H9 (cell line): Measurements from ENCODE around the gene BPTF. TPM values are rescaled to one million over a fixed set of nuclear protein-coding genes. Genes with fewer than 3 reads are reported as not detected.

Source experiments
- DNase-seq: peaks from one replicate; pipeline ENCODE4 v3.0.0-alpha.2; 2017
- H2AFZ ChIP-seq: one replicate; pipeline ENCODE4 v1.6.1; 2013; ENCODE audit warnings: mild to moderate bottlenecking, low read length, control low read depth, moderate library complexity
- H2AK5ac ChIP-seq: 2 replicates; pipeline ENCODE4 v1.6.1; 2013; ENCODE audit warnings: low read length, control low read depth, mixed read lengths; ENCODE audit not compliant: insufficient read length
- H2BK120ac ChIP-seq: one replicate; pipeline ENCODE4 v1.6.1; 2013; ENCODE audit warnings: low read depth, mild to moderate bottlenecking, low read length, control low read depth, inconsistent platforms; ENCODE audit not compliant: poor library complexity, severe bottlenecking
- H2BK12ac ChIP-seq: 2 replicates; pipeline ENCODE4 v1.6.1; 2013; ENCODE audit warnings: low read length, control low read depth, mixed read lengths, low read depth; ENCODE audit not compliant: insufficient read length
- H2BK15ac ChIP-seq: 2 replicates; pipeline ENCODE4 v1.6.1; 2013; ENCODE audit warnings: low read depth, low read length, control low read depth
- H2BK20ac ChIP-seq: one replicate; pipeline ENCODE4 v1.6.1; 2013; ENCODE audit warnings: low read depth, mild to moderate bottlenecking, low read length, control low read depth, inconsistent platforms; ENCODE audit not compliant: poor library complexity, severe bottlenecking
- H2BK5ac ChIP-seq: 2 replicates; pipeline ENCODE4 v1.6.1; 2013; ENCODE audit warnings: low read length, control low read depth, mixed read lengths; ENCODE audit not compliant: insufficient read length
- H3K14ac ChIP-seq: 2 replicates; pipeline ENCODE4 v1.6.1; 2013; ENCODE audit warnings: low read length, control low read depth; ENCODE audit not compliant: insufficient read depth
- H3K18ac ChIP-seq: 2 replicates; pipeline ENCODE4 v1.6.1; 2013; ENCODE audit warnings: low read depth, mild to moderate bottlenecking, mixed read lengths, low read length, control low read depth; ENCODE audit not compliant: insufficient read length
- H3K23ac ChIP-seq: 2 replicates; pipeline ENCODE4 v1.6.1; 2013; ENCODE audit warnings: low read length, control low read depth, mixed read lengths, low read depth; ENCODE audit not compliant: insufficient read length
- H3K23me2 ChIP-seq: 2 replicates; pipeline ENCODE4 v1.6.1; 2013; ENCODE audit warnings: low read depth, mild to moderate bottlenecking, mixed read lengths, low read length, control low read depth; ENCODE audit not compliant: insufficient read length, poor library complexity, severe bottlenecking
- H3K27ac ChIP-seq: 2 replicates; pipeline ENCODE4 v1.5.1; 2013; ENCODE audit warnings: low read length, control low read depth, mixed read lengths, low read depth; ENCODE audit not compliant: insufficient read length
- H3K27me3 ChIP-seq: 2 replicates; pipeline ENCODE4 v1.6.1; 2013; ENCODE audit warnings: low read length, control low read depth, inconsistent platforms; ENCODE audit not compliant: insufficient read depth
- H3K4ac ChIP-seq: 2 replicates; pipeline ENCODE4 v1.6.1; 2013; ENCODE audit warnings: low read depth, mild to moderate bottlenecking, control low read depth, inconsistent platforms, low read length, moderate library complexity
- H3K4me1 ChIP-seq: 2 replicates; pipeline ENCODE4 v1.6.1; 2013; ENCODE audit warnings: low read length, control low read depth, inconsistent platforms; ENCODE audit not compliant: insufficient read depth
- H3K4me2 ChIP-seq: 2 replicates; pipeline ENCODE4 v1.6.1; 2013; ENCODE audit warnings: low read length, control low read depth, mixed read lengths; ENCODE audit not compliant: insufficient read length, insufficient read depth
- H3K56ac ChIP-seq: 2 replicates; pipeline ENCODE4 v1.6.1; 2013; ENCODE audit warnings: low read depth, mild to moderate bottlenecking, mixed read lengths, low read length, control low read depth; ENCODE audit not compliant: insufficient read length
- H3K79me1 ChIP-seq: 2 replicates; pipeline ENCODE4 v1.6.1; 2013; ENCODE audit warnings: low read depth, mild to moderate bottlenecking, moderate library complexity, low read length, control low read depth, inconsistent platforms; ENCODE audit not compliant: insufficient read depth, poor library complexity, severe bottlenecking
- H3K79me2 ChIP-seq: 2 replicates; pipeline ENCODE4 v1.6.1; 2013; ENCODE audit warnings: low read length, control low read depth, inconsistent platforms; ENCODE audit not compliant: insufficient read depth
- H3K9ac ChIP-seq: 2 replicates; pipeline ENCODE4 v1.6.1; 2013; ENCODE audit warnings: low read length, control low read depth, mixed read lengths; ENCODE audit not compliant: insufficient read length; ENCODE audit errors: extremely low read depth
- H3K9me3 ChIP-seq: one replicate; pipeline ENCODE4 v1.6.1; 2013; ENCODE audit warnings: low read depth, low read length, inconsistent platforms; ENCODE audit not compliant: control insufficient read depth
- H3T11ph ChIP-seq: one replicate; pipeline ENCODE4 v1.6.1; 2013; ENCODE audit warnings: mild to moderate bottlenecking, low read length, control low read depth, inconsistent platforms
- H4K20me1 ChIP-seq: one replicate; pipeline ENCODE4 v1.6.1; 2013; ENCODE audit not compliant: control insufficient read depth, insufficient read length, insufficient read depth
- H4K5ac ChIP-seq: 2 replicates; pipeline ENCODE4 v1.6.1; 2013; ENCODE audit warnings: low read depth, mild to moderate bottlenecking, mixed read lengths, low read length, control low read depth; ENCODE audit not compliant: insufficient read length
- H4K8ac ChIP-seq: replicated peaks from 2 replicates; pipeline ENCODE4 v1.6.1; 2013; ENCODE audit warnings: low read length, control low read depth, mixed read lengths, low read depth; ENCODE audit not compliant: insufficient read length
- H4K91ac ChIP-seq: 2 replicates; pipeline ENCODE4 v1.6.1; 2013; ENCODE audit warnings: low read depth, mild to moderate bottlenecking, moderate library complexity, mixed read lengths, low read length, control low read depth; ENCODE audit not compliant: insufficient read length
- H3K27ac Mint-ChIP-seq, 3 experiments: 2 replicates in 2 of 3; 3 replicates in 1 of 3; pipeline ENCODE4 v1.8.0; 2020 to 2021; ENCODE audit warnings: mixed read lengths in 3 of 3, mild to moderate bottlenecking in 1 of 3, moderate library complexity in 1 of 3
- H3K27me3 Mint-ChIP-seq: 2 replicates; pipeline ENCODE4 v1.8.0; 2021; ENCODE audit warnings: low read depth, mild to moderate bottlenecking, moderate library complexity, mixed read lengths
- H3K36me3 Mint-ChIP-seq, 3 experiments: 2 replicates in 2 of 3; 3 replicates in 1 of 3; pipeline ENCODE4 v1.8.0; 2020 to 2021; ENCODE audit warnings: low read depth in 3 of 3, mixed read lengths in 3 of 3; ENCODE audit not compliant: insufficient read depth in 1 of 3
- H3K4me1 Mint-ChIP-seq, 2 experiments: 2 replicates each; pipeline ENCODE4 v1.8.0; 2020; ENCODE audit warnings: mixed read lengths in 2 of 2
- H3K4me3 Mint-ChIP-seq, 2 experiments: 2 replicates in 1 of 2; 3 replicates in 1 of 2; pipeline ENCODE4 v1.8.0; 2020 to 2021; ENCODE audit warnings: mild to moderate bottlenecking in 2 of 2, mixed read lengths in 2 of 2, moderate library complexity in 1 of 2
- H3K9me3 Mint-ChIP-seq, 2 experiments: 2 replicates in 1 of 2; 3 replicates in 1 of 2; pipeline ENCODE4 v1.8.0; 2020; ENCODE audit warnings: mild to moderate bottlenecking in 2 of 2, mixed read lengths in 2 of 2, moderate library complexity in 1 of 2
- WGBS: extraction: QIAGEN DNeasy Blood & Tissue Kit; methylation state at CpG from one replicate; pipeline ENCODE4 v1.1.7; 2013; ENCODE audit warnings: missing lambda C conversion rate, low lambda C conversion rate, mixed read lengths; ENCODE audit not compliant: insufficient read length; ENCODE audit errors: extremely low coverage; 5-methylcytosine and 5-hydroxymethylcytosine counted together
- total RNA-seq: library from RNA; stranded (reverse); gene quantifications from 2 replicates; pipeline ENCODE4 v1.2.1, GENCODE V29; 2021
- TF ChIP-seq, protein P1 (sequence below): fragments of 200-600 bp; sonication (generic); conservative IDR thresholded peaks from 3 replicates; pipeline ENCODE4 v1.8.0; 2021; ENCODE audit warnings: antibody characterized with exemption, mild to moderate bottlenecking

BPTF gene
- total RNA-seq, 1 experiment from 2014 or later: 203 TPM

DNA sequence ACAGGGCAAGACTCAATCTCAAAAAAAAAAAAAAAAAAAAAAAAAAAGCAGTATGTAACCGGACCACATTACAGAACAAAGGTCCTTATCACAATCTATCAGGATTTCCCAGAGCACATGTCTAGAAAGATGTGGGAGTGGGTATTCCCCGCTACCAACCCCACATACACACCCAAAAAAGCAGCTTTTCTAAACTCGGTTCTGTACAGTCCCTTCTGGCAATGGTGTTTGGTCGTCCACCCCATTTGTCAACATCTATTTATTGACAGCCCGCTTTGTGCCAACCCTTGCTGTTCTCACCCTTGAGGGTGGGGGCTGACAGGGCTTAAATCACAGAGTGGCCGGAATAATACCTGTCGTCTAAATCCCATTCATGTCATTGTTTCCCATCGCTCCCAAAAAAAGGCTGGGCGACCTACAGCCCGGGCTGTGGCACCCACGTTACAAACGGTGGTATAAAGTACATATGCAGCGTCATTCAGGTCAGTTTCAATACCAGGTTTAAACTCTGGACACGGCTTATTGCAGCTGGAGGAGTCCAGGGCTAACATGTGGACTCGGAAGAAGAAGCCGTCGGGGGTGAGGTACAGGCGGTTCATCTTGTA is 167.3 kb downstream of the BPTF start:
- no peaks in the 10 kb centered on the region for H3K9me3 ChIP-seq
- H3K23ac ChIP-seq: no peak overlapping the region
- peaks cover 4% of the 10 kb centered on the region; the same call in 1 of the 2 replicates for H3K4me1 ChIP-seq
- no peak overlapping the region for H2BK5ac ChIP-seq
- Mint-ChIP-seq H3K4me1 (peaks cover 28 to 30% of the 10 kb centered on the region in 2 experiments), H3K4me3 (peak overlapping the region; percentile 92 to 99), H3K9me3 (peaks cover 2% of the 10 kb centered on the region in 2 experiments; a peak in 3 of 5 replicates), H3K27me3 (peaks cover 32% of the 10 kb centered on the region), H3K27ac (peak overlapping the region; percentile 89 to 99 (median 95)), H3K36me3 (peaks cover 3 to 6% (median 5%) of the 10 kb centered on the region in 3 experiments; a peak in 2 of 7 replicates)
- no peaks in the 10 kb centered on the region for H3K79me1 ChIP-seq
- H3K4me2 ChIP-seq: peak overlapping the region; percentile 47
- H3K79me2 ChIP-seq: no peaks in the 10 kb centered on the region
- TF ChIP-seq, protein P1, sequence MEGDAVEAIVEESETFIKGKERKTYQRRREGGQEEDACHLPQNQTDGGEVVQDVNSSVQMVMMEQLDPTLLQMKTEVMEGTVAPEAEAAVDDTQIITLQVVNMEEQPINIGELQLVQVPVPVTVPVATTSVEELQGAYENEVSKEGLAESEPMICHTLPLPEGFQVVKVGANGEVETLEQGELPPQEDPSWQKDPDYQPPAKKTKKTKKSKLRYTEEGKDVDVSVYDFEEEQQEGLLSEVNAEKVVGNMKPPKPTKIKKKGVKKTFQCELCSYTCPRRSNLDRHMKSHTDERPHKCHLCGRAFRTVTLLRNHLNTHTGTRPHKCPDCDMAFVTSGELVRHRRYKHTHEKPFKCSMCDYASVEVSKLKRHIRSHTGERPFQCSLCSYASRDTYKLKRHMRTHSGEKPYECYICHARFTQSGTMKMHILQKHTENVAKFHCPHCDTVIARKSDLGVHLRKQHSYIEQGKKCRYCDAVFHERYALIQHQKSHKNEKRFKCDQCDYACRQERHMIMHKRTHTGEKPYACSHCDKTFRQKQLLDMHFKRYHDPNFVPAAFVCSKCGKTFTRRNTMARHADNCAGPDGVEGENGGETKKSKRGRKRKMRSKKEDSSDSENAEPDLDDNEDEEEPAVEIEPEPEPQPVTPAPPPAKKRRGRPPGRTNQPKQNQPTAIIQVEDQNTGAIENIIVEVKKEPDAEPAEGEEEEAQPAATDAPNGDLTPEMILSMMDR: no peak
- peak overlapping the region; percentile 36; the same call in 1 of the 2 replicates for H3K14ac ChIP-seq
- WGBS: no CpG with 5 or more reads among the region's 18 CpGs
- no peak for DNase-seq
- H3K23me2 ChIP-seq: peaks cover 14% of the 10 kb centered on the region
- H3T11ph ChIP-seq: no peak overlapping the region
- H3K27me3 ChIP-seq: peaks cover 6% of the 10 kb centered on the region; the same call in 1 of the 2 replicates
- no peak overlapping the region for H4K5ac ChIP-seq
- no peak overlapping the region for H2BK12ac ChIP-seq
- H2AK5ac ChIP-seq: no peak overlapping the region
- H3K56ac ChIP-seq: no peak overlapping the region
- H2BK120ac ChIP-seq: no peak overlapping the region
- H2AFZ ChIP-seq: no peak overlapping the region
- H4K20me1 ChIP-seq: no peaks in the 10 kb centered on the region
- H4K91ac ChIP-seq: no peak overlapping the region
- H3K9ac ChIP-seq: peak overlapping the region; percentile 66
- H2BK20ac ChIP-seq: no peak overlapping the region
- no peak overlapping the region for H3K4ac ChIP-seq
- H3K27ac ChIP-seq: no peak overlapping the region
- H2BK15ac ChIP-seq: no peak overlapping the region
- H3K18ac ChIP-seq: no peak overlapping the region
- H4K8ac ChIP-seq: no peak overlapping the region
